GM06990 (cell line): ENCODE measurements around the gene MSH3.
"Not testable (repeated sequence)": the region's sequence is repeated elsewhere in the genome, so short reads cannot be mapped to it uniquely, and the experiment has no call there.

Experiments used
- DNase-seq: peaks from one replicate; pipeline ENCODE4 v3.0.0-alpha.2; 2011; ENCODE audit not compliant: insufficient read length; ENCODE audit errors: extremely low read depth
- H3K27me3 ChIP-seq: replicated peaks from 2 replicates; pipeline ENCODE4 v1.6.0; 2011; ENCODE audit warnings: low read length; ENCODE audit not compliant: control insufficient read depth, insufficient read depth
- H3K36me3 ChIP-seq: 2 replicates; pipeline ENCODE4 v1.5.1; 2011; ENCODE audit warnings: low read length; ENCODE audit not compliant: control insufficient read depth, insufficient read depth
- H3K4me3 ChIP-seq: replicated peaks from 2 replicates; pipeline ENCODE4 v1.5.1; 2011; ENCODE audit warnings: low read depth, mild to moderate bottlenecking, control low read depth, low read length
- TF ChIP-seq, protein P1 (sequence below): IDR thresholded peaks from 2 replicates; pipeline ENCODE4 v1.5.1; 2011; ENCODE audit warnings: low read length, control low read depth, mild to moderate bottlenecking, inconsistent platforms; ENCODE audit not compliant: insufficient read depth, poor library complexity, severe bottlenecking

MSH3 gene

DNA sequence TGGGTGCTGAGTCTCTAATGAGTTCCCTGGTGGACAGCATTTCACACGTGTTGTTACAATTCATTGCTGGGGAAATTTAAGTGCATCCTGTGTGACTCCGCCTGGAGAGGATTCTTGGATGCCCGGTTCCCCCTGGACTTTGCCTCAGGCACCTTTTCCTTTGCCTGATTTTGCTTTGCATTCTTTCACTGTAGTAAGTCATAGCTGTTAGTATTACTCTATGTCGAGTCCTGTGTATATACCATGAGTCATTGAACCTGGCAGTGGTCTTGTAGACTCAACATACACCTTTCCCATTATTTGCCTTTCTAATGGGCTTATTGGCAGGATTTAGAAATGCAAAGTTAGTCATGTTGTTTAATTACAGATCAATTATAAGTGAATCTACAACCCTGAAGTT lies 82.3 kb downstream of the MSH3 start:
- Histone ChIP-seq H3K4me3 (no peak overlapping the region), H3K36me3 (no peaks in the 10 kb centered on the region), H3K27me3 (no peaks in the 10 kb centered on the region)
- no peak for DNase-seq
- TF ChIP-seq, protein P1, sequence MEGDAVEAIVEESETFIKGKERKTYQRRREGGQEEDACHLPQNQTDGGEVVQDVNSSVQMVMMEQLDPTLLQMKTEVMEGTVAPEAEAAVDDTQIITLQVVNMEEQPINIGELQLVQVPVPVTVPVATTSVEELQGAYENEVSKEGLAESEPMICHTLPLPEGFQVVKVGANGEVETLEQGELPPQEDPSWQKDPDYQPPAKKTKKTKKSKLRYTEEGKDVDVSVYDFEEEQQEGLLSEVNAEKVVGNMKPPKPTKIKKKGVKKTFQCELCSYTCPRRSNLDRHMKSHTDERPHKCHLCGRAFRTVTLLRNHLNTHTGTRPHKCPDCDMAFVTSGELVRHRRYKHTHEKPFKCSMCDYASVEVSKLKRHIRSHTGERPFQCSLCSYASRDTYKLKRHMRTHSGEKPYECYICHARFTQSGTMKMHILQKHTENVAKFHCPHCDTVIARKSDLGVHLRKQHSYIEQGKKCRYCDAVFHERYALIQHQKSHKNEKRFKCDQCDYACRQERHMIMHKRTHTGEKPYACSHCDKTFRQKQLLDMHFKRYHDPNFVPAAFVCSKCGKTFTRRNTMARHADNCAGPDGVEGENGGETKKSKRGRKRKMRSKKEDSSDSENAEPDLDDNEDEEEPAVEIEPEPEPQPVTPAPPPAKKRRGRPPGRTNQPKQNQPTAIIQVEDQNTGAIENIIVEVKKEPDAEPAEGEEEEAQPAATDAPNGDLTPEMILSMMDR: no peak

GRCh38 chr5:80738466-80738865 lies 84.0 kb downstream of the MSH3 start:
- H3K36me3 ChIP-seq: peaks cover 2% of the 10 kb centered on the region; the same call in 1 of the 2 replicates
- TF ChIP-seq, protein P1: no peak
- no peaks in the 10 kb centered on the region for H3K27me3 ChIP-seq

GRCh38 chr5:80739057-80739456 lies 84.6 kb downstream of the MSH3 start:
- no peak overlapping the region for H3K4me3 ChIP-seq
- DNase-seq: no peak
- H3K27me3 ChIP-seq: no peaks in the 10 kb centered on the region
- peaks cover 2% of the 10 kb centered on the region; the same call in 1 of the 2 replicates for H3K36me3 ChIP-seq
- TF ChIP-seq, protein P1: no peak

More at GRCh38 chr5:80738466-80738865, 84.0 kb downstream of the MSH3 start:
- no peak overlapping the region for H3K4me3 ChIP-seq
- no peak for DNase-seq

DNA sequence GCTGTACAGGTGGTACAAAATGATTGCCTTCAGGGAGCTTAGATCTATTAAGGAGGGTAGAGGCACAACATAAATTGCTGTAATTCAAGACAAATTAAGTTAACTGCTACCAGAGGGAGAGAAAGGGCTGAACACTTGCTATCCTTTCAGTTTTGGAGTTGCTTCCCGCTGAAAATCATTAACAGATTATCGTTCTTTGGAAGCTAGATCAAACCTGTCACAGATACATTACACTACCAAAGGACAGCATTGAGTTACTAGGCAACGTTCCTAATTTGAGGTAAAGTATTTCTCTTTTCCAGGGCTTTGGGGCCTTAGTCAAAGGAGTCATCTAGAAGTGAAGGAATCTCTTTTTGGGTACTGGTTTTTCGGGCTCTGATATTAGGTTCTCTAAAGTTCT lies 85.0 kb downstream of the MSH3 start:
- H3K4me3 ChIP-seq: no peak overlapping the region
- H3K27me3 ChIP-seq: no peaks in the 10 kb centered on the region
- no peak for DNase-seq
- H3K36me3 ChIP-seq: peaks cover 2% of the 10 kb centered on the region; the same call in 1 of the 2 replicates
- TF ChIP-seq, protein P1: no peak

DNA sequence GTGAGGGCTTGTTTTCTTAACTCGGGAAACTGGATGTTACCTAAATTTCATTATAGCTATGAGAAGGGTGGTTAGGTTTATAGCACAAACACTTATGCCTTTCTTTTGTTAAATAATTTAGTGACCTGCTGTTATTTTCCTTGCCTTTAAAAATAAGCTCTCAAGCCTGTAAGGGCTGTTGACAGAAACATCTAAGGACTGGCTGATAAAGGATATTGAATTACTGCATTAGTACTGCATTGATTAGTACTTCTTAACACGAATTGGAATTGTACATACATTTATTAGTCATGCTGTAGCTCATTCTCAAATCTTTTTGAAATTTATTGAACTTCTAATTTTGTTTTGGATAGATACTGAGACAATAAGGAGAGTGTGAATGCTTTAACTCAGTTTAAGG lies 85.4 kb downstream of the MSH3 start:
- H3K27me3 ChIP-seq: no peaks in the 10 kb centered on the region
- H3K36me3 ChIP-seq: peaks cover 5% of the 10 kb centered on the region
- H3K4me3 ChIP-seq: no peak overlapping the region
- no peak for DNase-seq
- TF ChIP-seq, protein P1: no peak

DNA sequence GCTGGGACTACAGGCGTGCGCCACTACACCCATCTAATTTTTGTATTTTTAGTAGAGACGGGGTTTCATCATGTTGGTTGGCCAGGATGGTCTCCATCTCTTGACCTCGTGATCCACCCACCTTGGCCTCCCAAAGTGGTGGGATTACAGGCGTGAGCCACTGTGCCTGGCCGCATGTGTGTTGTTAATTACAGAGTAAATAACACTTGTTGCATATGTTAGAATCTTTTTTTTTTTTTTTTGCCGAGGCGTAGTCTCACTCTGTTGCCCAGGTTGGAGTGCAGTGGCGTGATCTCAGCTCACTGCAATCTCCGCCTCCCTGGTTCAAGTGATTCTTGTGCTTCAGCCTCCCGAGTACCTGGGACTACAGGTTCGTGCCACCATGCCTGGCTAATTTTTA lies 86.0 kb downstream of the MSH3 start:
- not testable (repeated sequence) for DNase-seq, H3K27me3 ChIP-seq, H3K4me3 ChIP-seq, H3K36me3 ChIP-seq
